ENCODE measurements around the gene MED26. TPM values are rescaled to one million over a fixed set of nuclear protein-coding genes. Genes with fewer than 3 reads are reported as not detected.
A peak's percentile ranks its signal among the peaks of the same experiment; 100 is the strongest.
"Not testable (repeated sequence)": the region's sequence is repeated elsewhere in the genome, so short reads cannot be mapped to it uniquely, and the experiment has no call there.

The MED26 gene, protein sequence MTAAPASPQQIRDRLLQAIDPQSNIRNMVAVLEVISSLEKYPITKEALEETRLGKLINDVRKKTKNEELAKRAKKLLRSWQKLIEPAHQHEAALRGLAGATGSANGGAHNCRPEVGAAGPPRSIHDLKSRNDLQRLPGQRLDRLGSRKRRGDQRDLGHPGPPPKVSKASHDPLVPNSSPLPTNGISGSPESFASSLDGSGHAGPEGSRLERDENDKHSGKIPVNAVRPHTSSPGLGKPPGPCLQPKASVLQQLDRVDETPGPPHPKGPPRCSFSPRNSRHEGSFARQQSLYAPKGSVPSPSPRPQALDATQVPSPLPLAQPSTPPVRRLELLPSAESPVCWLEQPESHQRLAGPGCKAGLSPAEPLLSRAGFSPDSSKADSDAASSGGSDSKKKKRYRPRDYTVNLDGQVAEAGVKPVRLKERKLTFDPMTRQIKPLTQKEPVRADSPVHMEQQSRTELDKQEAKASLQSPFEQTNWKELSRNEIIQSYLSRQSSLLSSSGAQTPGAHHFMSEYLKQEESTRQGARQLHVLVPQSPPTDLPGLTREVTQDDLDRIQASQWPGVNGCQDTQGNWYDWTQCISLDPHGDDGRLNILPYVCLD
- polyA plus RNA-seq (ENCODE audit: insufficient read length) = 5.6 TPM
- long read RNA-seq, donor 1, transcript MED26-202 (1 exons, 3,871 nt) = major isoform, 19 of 23 reads
- long read RNA-seq, donor 1, partial matches to known transcripts = 0 of 23 reads
- long read RNA-seq, donor 1, other reads (novel, unspliced or antisense) = 0 of 23 reads
- long read RNA-seq, donor 2, transcript MED26-202 (1 exons, 3,871 nt) = major isoform, 14 of 16 reads
- long read RNA-seq, donor 2, partial matches to known transcripts = 0 of 16 reads
- long read RNA-seq, donor 2, other reads (novel, unspliced or antisense) = 0 of 16 reads
- long read RNA-seq, donor 3, transcript MED26-202 (1 exons, 3,871 nt) = major isoform, 17 of 19 reads
- long read RNA-seq, donor 3, partial matches to known transcripts = 0 of 19 reads
- long read RNA-seq, donor 3, other reads (novel, unspliced or antisense) = 0 of 19 reads
- long read RNA-seq, donor 4, partial matches to known transcripts = 0 of 3 reads
- long read RNA-seq, donor 4, other reads (novel, unspliced or antisense) = 0 of 3 reads
- long read RNA-seq, donor 5, transcript MED26-202 (1 exons, 3,871 nt) = major isoform, 16 of 17 reads
- long read RNA-seq, donor 5, partial matches to known transcripts = 0 of 17 reads
- long read RNA-seq, donor 5, other reads (novel, unspliced or antisense) = 0 of 17 reads
- long read RNA-seq, donor 6, transcript MED26-202 (1 exons, 3,871 nt) = major isoform, 20 of 24 reads
- long read RNA-seq, donor 6, partial matches to known transcripts = 0 of 24 reads
- long read RNA-seq, donor 6, other reads (novel, unspliced or antisense) = 0 of 24 reads
- long read RNA-seq, donor 7, transcript MED26-202 (1 exons, 3,871 nt) = major isoform, 16 of 17 reads
- long read RNA-seq, donor 7, partial matches to known transcripts = 0 of 17 reads
- long read RNA-seq, donor 7, other reads (novel, unspliced or antisense) = 0 of 17 reads
- long read RNA-seq, donor 8, transcript MED26-202 (1 exons, 3,871 nt) = major isoform, 8 of 10 reads
- long read RNA-seq, donor 8, partial matches to known transcripts = 0 of 10 reads
- long read RNA-seq, donor 8, other reads (novel, unspliced or antisense) = 0 of 10 reads

DNA sequence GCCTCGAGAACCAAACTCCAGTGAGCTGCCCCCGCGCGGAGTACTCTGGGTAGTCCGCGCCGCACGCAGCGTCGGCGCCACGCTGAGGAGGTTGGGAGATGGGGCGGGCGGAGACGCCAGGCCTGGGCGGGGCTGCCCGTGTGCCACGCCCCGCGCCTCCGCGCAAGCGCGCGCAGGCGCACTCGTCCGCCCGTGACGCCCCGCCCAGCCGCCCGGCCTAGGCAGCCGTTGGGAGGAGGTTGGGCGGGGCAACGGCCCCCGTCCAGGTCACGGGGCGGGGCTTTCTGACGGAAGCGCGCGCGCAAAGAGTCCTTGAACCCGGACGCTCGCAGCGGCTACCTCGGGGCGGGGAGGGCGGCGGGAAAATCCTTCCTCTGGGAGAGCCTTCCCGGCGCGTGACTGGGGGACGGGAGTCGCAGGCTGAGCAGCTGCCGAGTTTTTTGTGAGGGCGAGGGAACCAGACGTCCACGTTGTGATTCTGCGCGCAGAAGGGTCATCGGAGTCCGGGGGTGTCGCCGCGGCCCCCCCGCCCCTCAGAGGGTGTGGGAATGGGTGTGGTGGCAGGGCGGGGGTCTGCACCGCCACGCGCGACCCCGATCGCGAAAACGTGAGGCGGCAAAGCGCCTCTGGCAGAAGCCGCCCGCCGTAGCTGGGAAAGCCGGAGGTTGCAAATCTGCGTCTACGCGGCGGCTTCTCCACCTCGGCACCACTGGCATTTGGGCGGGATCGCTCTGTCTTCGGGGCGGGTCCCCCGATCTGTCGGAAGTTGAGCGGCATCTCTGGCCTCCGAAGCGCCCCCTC is at the start of gene MED26:
MED26 (minus strand) TSS at position 22 of the 801 bp plus-strand sequence. CDS start 261 bp downstream, outside the sequence.
- peak; percentile 94 for DNase-seq

DNA sequence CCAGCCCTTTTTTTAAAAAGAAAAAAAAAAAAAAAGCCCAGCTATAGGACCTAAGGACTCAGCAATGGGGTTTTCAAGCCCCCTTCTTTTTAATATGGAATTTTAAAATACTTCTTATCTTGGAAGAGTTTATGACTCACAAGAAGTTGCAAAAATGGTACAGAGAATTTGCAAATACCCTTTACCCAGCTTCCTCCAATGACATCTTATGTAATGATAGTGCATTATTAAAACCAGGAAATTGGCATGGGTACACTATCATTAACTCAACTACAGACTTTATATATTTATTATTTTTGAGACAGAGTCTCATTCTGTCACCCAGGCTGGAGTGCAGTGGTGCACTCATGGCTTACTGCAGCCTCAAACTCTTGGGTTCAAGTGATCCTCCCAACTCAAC is 49.1 kb upstream of the MED26 start:
- DNase-seq = no peak

DNA sequence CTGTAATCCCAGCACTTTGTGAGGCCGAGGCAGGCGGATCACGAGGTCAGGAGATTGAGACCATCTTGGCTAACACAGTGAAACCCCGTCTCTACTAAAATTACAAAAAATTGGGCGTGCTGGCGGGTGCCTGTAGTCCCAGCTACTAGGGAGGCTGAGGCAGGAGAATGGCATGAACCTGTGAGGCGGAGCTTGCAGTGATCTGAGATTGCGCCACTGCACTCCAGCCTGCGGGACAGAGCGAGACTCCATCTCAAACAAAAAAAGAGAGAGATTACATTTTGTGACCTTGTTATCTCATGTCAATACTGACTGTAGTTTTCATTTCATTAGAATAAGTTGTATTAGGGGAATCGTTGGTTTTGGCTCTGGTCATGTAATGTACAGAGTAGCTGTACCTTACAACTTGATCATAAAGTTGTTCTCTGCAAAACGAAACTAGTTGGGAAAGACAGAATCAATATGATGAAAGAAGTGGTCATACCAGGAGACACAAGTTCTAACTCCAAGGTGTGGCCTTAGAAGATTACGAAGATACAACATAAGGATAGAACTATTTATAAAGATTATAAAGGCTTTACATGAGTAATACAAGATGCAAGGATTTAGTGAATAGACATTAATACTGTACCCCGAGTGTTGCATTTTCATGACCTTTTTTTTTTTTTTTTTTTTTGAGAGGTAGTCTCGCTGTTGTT is 48.2 kb upstream of the MED26 start:
- no peak for DNase-seq

DNA sequence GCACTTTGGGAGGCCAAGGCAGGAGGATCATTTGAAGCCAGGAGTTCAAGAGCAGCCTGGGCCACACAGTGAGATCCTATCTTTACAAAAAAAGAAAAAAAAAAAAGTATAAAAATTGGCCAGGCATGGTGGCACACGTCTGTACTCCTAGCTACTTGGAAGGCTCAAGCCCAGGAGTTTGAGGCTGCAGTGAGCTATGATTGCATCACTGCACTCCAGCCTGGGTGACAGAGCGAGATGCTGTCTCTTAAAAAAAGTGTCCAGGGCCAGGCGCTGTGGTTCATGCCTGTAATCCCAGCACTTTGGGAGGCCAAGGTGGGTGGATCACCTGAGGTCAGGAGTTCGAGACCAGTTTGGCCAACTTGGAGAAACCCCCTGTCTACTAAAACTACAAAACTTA is 45.8 kb upstream of the MED26 start:
- not testable (repeated sequence) for DNase-seq

DNA sequence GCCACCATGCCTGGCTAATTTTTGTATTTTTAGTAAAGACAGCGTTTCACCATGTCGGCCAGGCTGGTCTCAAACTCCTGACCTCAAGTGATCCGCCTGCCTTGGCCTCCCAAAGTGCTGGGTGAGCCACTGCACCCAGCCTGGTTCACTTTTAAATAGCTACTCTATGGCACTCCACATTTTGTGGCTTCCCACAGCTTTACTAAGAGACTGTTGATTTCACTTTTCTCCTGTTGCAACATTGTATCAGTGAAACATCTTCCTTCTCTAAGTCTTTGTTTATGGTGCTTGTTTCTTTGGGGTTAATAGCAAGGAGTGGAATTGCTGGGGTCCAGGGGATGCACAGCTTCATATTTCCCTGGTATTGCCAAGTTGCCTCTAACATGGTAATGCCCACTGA is 45.2 kb upstream of the MED26 start:
- DNase-seq = no peak

DNA sequence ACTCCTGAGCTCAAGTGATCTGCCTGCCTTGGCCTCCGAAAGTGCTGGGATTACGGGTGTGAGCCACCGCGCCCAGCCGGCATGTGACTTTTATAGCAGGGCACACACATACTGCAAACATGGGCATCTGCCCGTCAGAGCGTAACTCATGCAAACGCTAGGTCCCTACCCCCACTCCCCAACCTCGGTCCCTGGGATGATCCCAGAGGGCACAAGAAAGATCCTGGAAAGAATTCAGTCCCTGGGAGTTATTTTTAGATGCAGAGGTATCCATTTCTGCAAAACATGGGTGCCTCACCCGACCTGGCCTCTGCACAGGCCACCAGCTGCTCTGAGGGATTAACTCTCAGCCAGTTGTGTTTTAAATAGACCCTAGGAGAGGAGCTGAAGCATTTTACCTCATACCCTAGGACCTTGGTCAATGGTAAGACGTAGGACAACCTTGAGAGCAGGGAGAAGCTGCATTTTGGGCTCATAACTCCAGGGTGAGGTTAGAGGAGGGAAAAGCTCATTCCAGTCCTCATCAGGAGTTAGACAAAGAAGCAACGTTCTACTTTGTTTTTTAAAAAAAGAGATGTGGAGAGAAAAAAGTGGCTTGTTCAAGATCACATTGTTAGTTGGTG is 43.8 kb upstream of the MED26 start:
- no peak for DNase-seq

DNA sequence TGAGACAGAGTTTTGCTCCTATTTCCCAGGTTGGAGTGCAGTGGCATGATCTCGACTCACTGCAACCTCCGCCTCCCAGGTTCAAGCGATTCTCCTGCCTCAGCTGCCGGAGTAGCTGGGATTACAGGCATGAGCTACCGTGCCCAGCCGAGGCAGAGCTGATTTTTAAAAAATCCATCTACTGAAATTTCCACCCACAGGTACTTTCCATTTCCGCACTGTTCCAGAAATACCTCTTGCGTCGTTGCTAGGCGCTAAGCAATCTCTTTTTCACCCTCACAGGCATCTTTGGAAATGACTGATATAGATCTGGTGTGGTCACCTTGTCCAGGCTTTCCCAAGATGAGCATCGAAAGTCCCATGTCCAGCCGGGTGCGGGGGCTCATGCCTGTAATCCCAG is 42.3 kb upstream of the MED26 start:
- DNase-seq = no peak

DNA sequence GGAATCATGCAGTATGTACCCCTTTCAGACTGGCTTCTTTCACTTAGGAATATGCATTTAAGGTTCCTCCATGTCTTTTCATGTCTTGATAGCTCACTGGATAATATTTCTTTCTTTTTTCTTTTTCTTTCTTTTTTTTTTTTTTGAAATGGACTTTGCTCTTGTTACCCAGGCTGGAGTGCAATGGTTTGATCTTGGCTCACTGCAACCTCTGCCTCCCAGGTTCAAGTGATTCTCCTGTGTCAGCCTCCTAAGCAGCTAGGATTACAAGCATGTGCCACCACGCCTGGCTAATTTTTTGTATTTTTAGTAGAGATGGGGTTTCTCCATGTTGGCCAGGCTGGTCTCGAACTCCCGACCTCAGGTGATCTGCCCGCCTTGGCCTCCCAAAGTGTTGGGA is 40.7 kb upstream of the MED26 start:
- not testable (repeated sequence) for DNase-seq

DNA sequence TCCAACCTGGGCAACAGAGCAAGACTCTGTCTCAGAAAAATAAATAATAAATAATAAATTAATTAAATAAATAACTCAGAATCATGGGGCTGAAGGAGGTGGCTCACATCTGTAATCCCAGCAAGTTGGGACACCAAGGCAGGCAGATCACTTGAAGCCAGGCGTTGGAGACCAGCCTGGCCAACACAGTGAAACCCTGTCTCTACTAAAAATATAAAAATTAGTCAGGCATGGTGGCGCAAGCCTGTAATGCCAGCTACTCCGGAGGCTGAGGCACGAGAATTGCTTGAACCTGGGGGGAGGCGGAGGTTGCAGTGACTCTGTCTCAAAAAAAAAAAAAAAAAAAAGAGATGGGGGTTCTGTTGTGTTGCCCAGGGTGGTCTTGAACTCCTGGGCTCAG is 40.2 kb upstream of the MED26 start:
- no peak for DNase-seq

DNA sequence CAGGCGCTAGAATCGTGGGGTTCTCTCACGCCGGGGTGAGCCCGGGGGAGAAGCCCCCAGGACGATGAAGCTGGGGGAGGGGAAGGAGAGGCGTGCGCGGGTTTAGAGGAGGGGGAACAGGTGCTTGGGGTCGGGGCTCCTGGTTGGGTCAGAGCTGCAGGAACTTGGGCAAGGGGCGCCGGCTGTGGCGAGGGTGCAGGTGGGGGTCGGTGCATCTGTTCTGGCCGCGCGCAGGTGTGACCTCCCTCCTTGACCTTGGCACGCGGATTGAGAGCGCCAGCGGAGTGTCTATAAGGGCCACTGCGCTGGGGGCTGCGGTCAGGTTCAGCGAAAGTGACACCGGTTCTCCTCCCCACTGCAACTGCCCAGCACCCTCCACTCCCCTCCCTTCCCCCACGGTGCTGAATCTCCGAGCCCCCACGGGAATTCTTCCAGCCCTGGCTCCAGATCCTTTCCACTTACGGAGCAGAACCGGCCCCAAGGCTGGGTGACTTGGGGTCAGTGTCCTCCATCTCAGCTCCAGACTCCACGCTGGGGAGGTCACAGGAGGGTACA is 33.6 kb upstream of the MED26 start:
- DNase-seq = no peak

DNA sequence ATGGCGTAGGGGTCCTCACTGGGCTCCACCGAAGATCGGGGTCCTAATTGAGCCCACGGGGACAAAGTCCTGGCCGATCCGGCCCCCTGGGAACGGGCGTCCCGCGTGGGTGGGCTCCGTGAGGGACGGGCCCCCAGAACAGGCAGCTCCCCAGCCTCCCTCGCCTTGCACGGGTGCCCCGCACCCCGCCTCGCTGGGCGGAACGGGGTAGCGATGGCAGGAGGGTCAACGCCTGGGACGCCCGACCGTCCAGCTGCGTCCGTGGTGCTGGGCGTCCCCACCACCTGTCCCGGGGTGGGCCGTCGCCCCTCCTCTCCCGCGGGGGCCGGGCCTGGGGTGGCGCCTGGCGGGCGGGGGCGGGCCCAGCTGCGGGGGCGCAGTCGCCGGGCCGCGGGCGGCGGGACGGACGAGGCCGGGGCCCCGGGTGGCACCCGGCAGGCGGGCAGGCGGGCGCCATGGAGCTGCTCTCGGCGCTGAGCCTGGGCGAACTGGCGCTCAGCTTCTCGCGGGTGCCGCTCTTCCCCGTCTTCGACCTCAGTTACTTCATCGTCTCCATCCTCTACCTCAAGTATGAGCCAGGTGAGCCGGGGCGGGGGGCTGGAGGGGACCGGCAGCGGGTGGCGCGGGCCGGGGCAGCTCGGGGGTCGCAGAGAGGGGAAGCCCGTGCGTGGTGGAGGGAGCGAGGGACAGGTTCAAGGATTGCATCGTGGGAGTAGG is 32.9 kb upstream of the MED26 start, which contains the start of gene TMEM38A:
TMEM38A (plus strand) TSS at position 377 of the 717 bp plus-strand sequence; CDS start at position 456, 79 bp downstream.
- DNase-seq = no peak

DNA sequence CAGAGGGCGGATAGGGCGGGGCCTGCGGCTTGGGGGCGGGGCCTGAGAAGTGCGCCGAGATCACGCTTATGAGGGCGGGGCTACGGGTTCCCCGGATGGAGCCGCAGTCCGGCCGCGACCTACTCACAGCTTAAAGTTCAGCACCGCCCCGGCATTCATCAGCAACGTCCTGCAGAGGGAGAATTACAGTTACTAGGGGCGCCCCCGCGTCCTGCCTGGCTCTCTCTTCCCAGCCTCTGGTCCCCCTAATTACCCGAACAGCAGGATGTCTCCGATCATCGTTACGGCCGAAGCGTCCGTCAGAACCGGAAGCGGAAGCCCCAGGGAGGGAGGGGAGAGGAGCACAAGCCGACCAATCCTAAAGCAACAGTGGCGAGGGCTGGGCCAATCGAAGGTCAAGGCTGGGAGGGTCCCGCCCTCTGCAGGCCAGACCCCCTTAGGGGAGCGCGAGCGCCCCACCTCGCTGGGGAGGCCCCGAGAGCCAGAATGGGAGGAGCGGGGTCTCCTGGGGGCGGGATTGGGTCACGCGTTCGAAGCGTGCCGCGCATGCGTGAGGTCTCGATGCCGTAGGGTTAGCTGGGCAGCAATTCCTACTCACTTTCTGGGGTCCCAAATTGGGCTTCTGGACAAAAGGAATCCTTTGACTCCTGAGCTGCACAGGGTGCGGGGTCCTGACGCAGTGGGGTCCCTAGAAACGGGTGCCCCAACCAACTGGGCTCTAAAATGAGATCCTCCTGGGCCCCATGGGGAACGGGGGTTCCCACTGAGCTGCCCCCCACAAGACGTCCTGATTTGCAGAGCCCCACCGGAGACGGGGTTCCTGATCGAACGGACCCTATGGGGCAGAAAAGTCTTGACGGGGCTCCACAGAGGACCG is 32.1 kb upstream of the MED26 start, which contains the start of gene SMIM7:
SMIM7 (minus strand) TSS at position 313 of the 877 bp plus-strand sequence; CDS start at position 279, 34 bp downstream.
- DNase-seq = peak; percentile 98

DNA sequence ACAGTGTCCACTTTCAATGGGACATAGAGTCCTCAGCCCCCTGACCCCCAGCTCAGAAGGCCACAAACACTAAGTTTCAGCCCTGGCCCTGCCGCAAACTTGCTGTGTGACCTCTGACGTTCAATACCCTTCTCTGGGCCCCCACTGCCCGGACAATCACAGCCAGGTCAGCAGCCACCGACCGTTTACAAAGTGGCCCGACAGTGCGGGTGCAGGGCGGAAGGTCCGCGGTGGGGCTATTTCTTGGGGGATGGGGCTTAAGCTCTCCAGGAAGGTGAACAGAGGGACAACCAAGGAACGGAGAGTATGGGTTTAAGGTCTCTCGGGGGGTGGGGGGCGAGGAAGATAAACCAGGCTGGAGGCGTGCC is 31.4 kb upstream of the MED26 start:
- no peak for DNase-seq

DNA sequence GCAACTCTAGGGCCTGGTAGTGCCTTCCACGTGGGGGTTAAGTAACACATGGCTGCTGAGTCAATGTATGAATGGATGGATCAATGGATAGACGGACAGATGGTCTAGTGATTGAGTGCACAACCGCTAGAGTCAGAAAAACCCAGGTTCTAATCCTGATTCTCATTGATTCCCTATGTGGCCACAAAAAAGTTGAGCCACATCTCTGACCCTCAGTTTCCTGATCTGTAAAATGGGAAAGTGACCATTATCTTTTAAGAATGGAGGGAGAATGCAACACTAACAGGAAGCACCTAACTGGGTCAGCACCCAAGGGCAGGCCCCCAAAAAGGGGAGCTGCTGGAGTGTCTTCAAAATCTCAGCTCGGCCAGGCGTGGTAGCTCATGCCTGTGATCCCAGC is 29.4 kb upstream of the MED26 start:
- DNase-seq = no peak

DNA sequence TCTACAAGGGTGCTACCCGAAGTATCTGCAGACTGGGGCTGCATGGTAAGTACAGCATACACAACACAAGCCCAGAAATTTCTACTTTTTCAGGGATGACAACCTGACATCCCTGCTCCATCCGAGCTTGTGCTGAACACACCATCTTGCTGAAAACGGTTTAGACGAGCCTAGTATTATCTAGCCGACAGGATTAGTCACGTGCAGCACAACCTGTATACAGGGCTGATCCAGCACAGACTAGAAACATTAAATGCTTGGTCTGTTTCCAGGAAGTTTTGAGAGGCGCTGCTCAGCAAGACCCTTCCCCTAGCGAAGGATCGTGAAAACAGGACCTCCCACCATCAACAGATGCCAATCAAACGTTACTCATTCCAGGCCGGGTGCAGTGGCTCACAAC is 27.7 kb upstream of the MED26 start:
- no peak for DNase-seq

DNA sequence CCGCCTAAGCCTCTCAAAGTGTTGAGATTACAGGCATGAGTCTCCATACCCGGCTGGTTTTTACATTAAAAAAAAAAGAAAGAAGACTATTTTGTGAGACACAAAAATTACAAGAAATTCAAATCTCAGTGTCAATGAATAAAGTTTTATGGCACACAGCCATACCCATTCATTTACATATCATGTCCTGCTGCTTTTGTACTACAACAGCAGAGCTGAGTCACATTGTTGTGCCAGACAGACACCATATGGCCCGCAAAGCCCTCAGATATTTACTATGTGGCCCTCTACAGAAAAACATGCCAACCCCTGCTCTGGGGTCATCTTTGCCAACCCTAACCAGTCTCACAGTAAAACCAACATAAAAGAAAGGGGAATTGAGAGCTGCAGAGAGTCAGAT is 26.6 kb upstream of the MED26 start:
- DNase-seq = no peak

DNA sequence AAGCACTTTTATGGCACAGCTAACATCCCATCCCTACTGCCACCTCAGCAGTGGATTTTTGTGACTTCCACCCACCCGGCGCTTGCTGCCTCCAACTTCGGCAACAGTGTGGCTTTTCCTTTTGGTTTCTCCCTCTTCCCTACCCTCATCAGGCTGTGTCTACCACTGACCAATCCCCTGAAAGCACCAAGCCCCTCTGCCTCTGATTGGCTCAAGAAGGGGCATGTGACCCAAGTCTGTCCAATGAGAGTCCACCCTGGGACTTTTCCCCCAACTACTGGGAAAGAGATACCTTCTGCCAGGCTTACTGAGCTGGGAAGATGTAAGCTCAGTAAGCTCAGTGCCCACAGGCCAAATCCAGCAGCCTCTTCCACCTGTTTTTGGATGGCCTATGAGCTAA is 26.1 kb upstream of the MED26 start:
- DNase-seq = no peak

Measured in left kidney (tissue), 8 donors.